Activated CD4-positive, alpha-beta T cell treated with anti-CD3 and anti-CD28 coated beads for 36 hours (primary cell): ENCODE data around the gene ZSCAN2. TPM values are rescaled to one million over a fixed set of nuclear protein-coding genes. Genes with fewer than 3 reads are reported as not detected.
A peak's percentile ranks its signal among the peaks of the same experiment; 100 is the strongest.

Experiments
- ATAC-seq: fragments of 200-7000 bp; cut with Tn5 transposase; one replicate; pipeline ENCODE4 v1.10.0; 2021; ENCODE audit warnings: mild to moderate bottlenecking, moderate library complexity
- CTCF ChIA-PET: fragments of 350-600 bp; sonication (Branson Sonifier 250); formaldehyde crosslinking; loops from one replicate; lab custom pipeline; 2021; ENCODE audit warnings: antibody characterized with exemption; lab: Charles Lee
- POLR2A ChIA-PET: fragments of 350-600 bp; sonication (Branson Sonifier 250); formaldehyde crosslinking; loops from one replicate; lab custom pipeline; 2021; ENCODE audit warnings: antibody characterized with exemption, inconsistent platforms; lab: Charles Lee
- DNase-seq: peaks from one replicate; pipeline ENCODE4 v3.0.0-alpha.2; 2020
- H3K27ac Mint-ChIP-seq: one replicate; pipeline ENCODE4 v1.8.0; 2021; ENCODE audit warnings: mixed read lengths
- H3K27me3 Mint-ChIP-seq: one replicate; pipeline ENCODE4 v1.8.0; 2021; ENCODE audit warnings: mixed read lengths
- H3K36me3 Mint-ChIP-seq: one replicate; pipeline ENCODE4 v1.8.0; 2021; ENCODE audit warnings: low read depth, mixed read lengths
- H3K4me1 Mint-ChIP-seq: one replicate; pipeline ENCODE4 v1.8.0; 2021; ENCODE audit warnings: mixed read lengths
- H3K4me3 Mint-ChIP-seq: one replicate; pipeline ENCODE4 v1.8.0; 2021; ENCODE audit warnings: mild to moderate bottlenecking, moderate library complexity, mixed read lengths
- H3K9me3 Mint-ChIP-seq: one replicate; pipeline ENCODE4 v1.8.0; 2021; ENCODE audit warnings: low read depth, mixed read lengths
- intact Hi-C, 2 experiments: fragments of 100-400 bp; cut with DNase I in 1 of 2; cut with micrococcal nuclease in 1 of 2; formaldehyde crosslinking; loops; one replicate each; pipeline versions ENCODE4 v1.14.2 to v1.15.1; 2022 to 2024; cut with DNase I, micrococcal nuclease
- total RNA-seq, 2 experiments: library from RNA; stranded (reverse); gene quantifications; one replicate each; pipeline ENCODE4 v1.2.3, GENCODE V29; 2021

Gene ZSCAN2
- total RNA-seq, 2 experiments from 2014 or later, result 5.1 to 5.4 TPM

DNA sequence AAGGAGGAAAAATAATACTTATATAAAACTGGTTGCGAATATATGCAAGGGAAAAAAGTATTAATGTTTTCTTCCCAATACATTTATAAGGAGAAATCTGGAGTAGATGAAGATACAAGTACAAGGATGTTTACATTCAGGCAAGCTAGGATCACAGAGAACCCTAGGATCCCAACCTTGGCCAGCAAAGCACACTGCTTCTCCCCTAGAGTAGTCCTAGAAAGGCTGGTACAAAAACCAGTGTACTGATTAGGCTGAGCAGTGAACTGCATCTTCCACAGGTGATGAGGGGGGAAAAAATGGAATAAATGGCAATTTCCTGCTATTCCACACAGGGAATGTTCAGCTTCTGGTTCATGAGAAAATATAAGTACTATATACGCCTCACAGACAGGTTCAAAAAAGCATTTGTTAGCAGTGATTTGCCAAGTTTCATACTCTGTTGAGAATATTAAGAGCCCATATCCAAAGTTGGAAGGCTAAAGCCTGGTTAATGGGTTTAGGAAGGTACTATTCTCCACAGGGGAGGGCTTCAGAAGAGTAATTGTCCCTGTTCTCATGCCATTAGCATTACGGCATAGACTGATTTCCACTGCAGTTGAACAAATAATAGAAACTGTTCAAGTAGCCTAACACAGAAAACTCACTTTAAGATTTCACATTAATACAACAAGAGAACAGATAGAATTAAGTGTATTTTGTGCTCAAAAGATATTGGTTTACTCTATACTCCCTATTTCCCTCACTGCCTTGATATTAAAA is 67.6 kb downstream of the ZSCAN2 start:
- peaks cover 52% of the 10 kb centered on the region for H3K36me3 Mint-ChIP-seq
- ChIA-PET CTCF (interaction anchor here (1.0 to 1.3 kb wide), 2 partner anchors 9 kb away, joined by 3 to 4 read pairs; no protein-coding TSS in a partner anchor), POLR2A (interaction anchor here (0.6 to 0.7 kb wide), 3 partner anchors 34 to 106 kb away, joined by 3 to 9 read pairs (median 5); no protein-coding TSS in a partner anchor)
- peaks cover 55% of the 10 kb centered on the region for H3K4me1 Mint-ChIP-seq
- no peak for DNase-seq
- intact Hi-C loops, result loop anchor here (2.0 to 5.0 kb wide), 2 partner anchors 48 to 94 kb away; partner anchors contain the start of gene SEC11A (in 1 of the 2)
- no peak overlapping the region for H3K4me3 Mint-ChIP-seq
- H3K27ac Mint-ChIP-seq, result peak overlapping the region; percentile 79
- no peak for ATAC-seq
- H3K9me3 Mint-ChIP-seq, result no peaks in the 10 kb centered on the region
- H3K27me3 Mint-ChIP-seq, result no peaks in the 10 kb centered on the region

DNA sequence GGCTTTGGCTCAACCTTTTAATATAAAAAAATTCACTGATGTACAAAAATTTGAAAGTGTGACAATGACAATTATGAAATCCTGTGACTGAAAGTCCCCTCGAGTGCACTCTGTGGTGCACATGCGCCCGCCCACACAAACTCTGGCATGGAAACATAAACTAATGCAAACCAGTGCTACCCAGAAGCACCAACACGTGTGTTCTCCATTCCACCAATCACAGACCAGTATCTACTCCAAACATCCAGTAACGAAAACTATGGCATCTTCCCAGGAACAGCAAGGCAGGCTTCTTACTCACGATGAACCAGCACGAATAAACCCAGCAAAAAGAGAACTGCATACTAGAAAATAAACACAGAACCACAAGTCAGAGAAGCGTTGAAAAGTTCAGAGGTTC is 68.9 kb downstream of the ZSCAN2 start:
- H3K27me3 Mint-ChIP-seq, result no peaks in the 10 kb centered on the region
- peak overlapping the region; percentile 64 for H3K27ac Mint-ChIP-seq
- intact Hi-C loops, result loop anchor here (1.0 to 5.0 kb wide), 7 partner anchors 13 to 93 kb away; partner anchors contain the start of genes SEC11A (in 1 of the 2) and WDR73 (in 1 of the 2)
- ChIA-PET POLR2A (interaction anchor here (0.6 kb wide), 1 partner anchor 32 kb away, joined by 6 read pairs; no protein-coding TSS in a partner anchor), CTCF (interaction anchor here (0.6 to 1.0 kb wide), 6 partner anchors 7 to 259 kb away, joined by 3 to 5 read pairs (median 3); no protein-coding TSS in a partner anchor)
- H3K4me3 Mint-ChIP-seq, result no peak overlapping the region
- DNase-seq, result peak; percentile 77
- peaks cover 51% of the 10 kb centered on the region for H3K36me3 Mint-ChIP-seq
- no peaks in the 10 kb centered on the region for H3K9me3 Mint-ChIP-seq
- peak; percentile 27 for ATAC-seq
- peaks cover 56% of the 10 kb centered on the region for H3K4me1 Mint-ChIP-seq

DNA sequence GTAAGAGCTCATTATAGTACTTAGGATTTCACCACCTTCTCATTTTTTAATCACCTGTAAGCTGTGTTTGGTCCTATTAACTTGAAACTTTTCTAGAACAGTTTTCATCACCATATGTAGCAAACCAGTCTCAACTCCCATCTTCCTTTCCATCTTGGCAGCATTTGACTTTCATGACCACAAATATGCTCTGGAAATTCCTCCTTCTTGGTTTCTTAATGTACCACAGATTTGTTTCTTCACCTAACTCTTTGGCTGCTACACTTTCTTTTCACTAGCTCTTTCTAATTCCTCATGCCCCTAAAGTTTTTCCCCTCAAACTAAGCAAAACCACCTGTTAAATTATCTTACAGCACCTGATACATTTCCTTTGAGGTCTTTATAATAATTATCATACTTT is 70.4 kb downstream of the ZSCAN2 start:
- ChIA-PET CTCF (interaction anchor here (0.6 to 1.6 kb wide), 3 partner anchors 27 to 87 kb away, joined by 3 to 4 read pairs (median 3); no protein-coding TSS in a partner anchor), POLR2A (no interaction called here)
- Mint-ChIP-seq H3K4me1 (peaks cover 50% of the 10 kb centered on the region), H3K27me3 (no peaks in the 10 kb centered on the region), H3K36me3 (peaks cover 48% of the 10 kb centered on the region), H3K9me3 (no peaks in the 10 kb centered on the region), H3K4me3 (no peak overlapping the region), H3K27ac (peak overlapping the region; percentile 59)
- DNase-seq (no peak), ATAC-seq (no peak)
- intact Hi-C loops, result no loop called here

Other genes starting within 250 kb of the ZSCAN2 start
- 10 to 100 TPM; 12.4 to 13.3 TPM for gene WDR73, start 53.3 kb downstream of the ZSCAN2 start, total RNA-seq
- gene NMB, start 57.2 kb downstream of the ZSCAN2 start, total RNA-seq, result 1 to 10 TPM; 2.7 to 4.0 TPM
- 100 to 1,000 TPM in 1 of 2 experiments, 10 to 100 TPM in 1; 66.6 to 111 TPM for gene SEC11A, start 115.1 kb downstream of the ZSCAN2 start, total RNA-seq
- 10 to 100 TPM; 25.5 to 30.8 TPM for gene ZNF592, start 147.6 kb downstream of the ZSCAN2 start, total RNA-seq
- gene ALPK3, start 216.3 kb downstream of the ZSCAN2 start, total RNA-seq, result under 1 TPM; 0.05 TPM